Uterus (tissue), 4 donors: ENCODE measurements around the gene KIAA0513. TPM values are rescaled to one million over a fixed set of nuclear protein-coding genes. Genes with fewer than 3 reads are reported as not detected.

Experiments used
- DNase-seq, 2 donors: peaks; one replicate each; pipeline ENCODE4 v3.0.0-alpha.2; 2019 to 2020
- H3K27ac ChIP-seq, 2 donors: fragments of 200-600 bp; sonication (generic); 1 replicate in 1 of 2; 2 replicates in 1 of 2; pipeline ENCODE4 v1.5.1; 2016 to 2018
- H3K27me3 ChIP-seq, 2 donors: fragments of 200-600 bp; sonication (generic); one replicate each; pipeline ENCODE4 v1.5.1; 2018 to 2019; ENCODE audit warnings: control low read depth in 1 of 2
- H3K36me3 ChIP-seq, 2 donors: fragments of 200-600 bp; sonication (generic); one replicate each; pipeline ENCODE4 v1.5.1; 2019; ENCODE audit warnings: control low read depth in 1 of 2
- H3K4me1 ChIP-seq, 2 donors: fragments of 200-600 bp; sonication (generic); one replicate each; pipeline ENCODE4 v1.5.1; 2018 to 2019; ENCODE audit warnings: control low read depth in 1 of 2
- H3K4me3 ChIP-seq, 2 donors: fragments of 200-600 bp; sonication (generic); 1 replicate in 1 of 2; 2 replicates in 1 of 2; pipeline ENCODE4 v1.5.1; 2018 to 2019; ENCODE audit warnings: mild to moderate bottlenecking in 1 of 2
- H3K9me3 ChIP-seq, 2 donors: fragments of 200-600 bp; sonication (generic); one replicate each; pipeline ENCODE4 v1.5.1; 2019; ENCODE audit warnings: control low read depth in 1 of 2
- CTCF ChIP-seq, 4 experiments: fragments of 200-600 bp in 2 of 4; fragments of 450-650 bp in 2 of 4; sonication (generic) in 2 of 4; IDR thresholded peaks; one replicate each; pipeline ENCODE4 v1.5.1; 2016 to 2019; ENCODE audit warnings: antibody characterized with exemption in 4 of 4, mild to moderate bottlenecking in 2 of 4, moderate library complexity in 1 of 4
- POLR2A ChIP-seq, 2 donors: fragments of 450-650 bp; IDR thresholded peaks; one replicate each; pipeline ENCODE4 v1.6.1; 2016; ENCODE audit warnings: antibody characterized with exemption in 2 of 2, mild to moderate bottlenecking in 1 of 2, moderate library complexity in 1 of 2
- intact Hi-C: fragments of 100-400 bp; cut with DNase I; formaldehyde crosslinking; loops from one replicate; pipeline ENCODE4 v1.15.1; 2023; ENCODE audit warnings: low total_unique reads
- total RNA-seq, 4 donors: library from RNA; depleted of rRNA in 3 of 4; stranded (reverse); fragments of >200 nt in 3 of 4; gene quantifications; one replicate each; pipeline versions ENCODE4 v1.1.0 to v1.2.4, GENCODE V29; 2014 to 2023
- donor health status: DM: yes; HTN: yes; CAD: no.

Gene KIAA0513
- total RNA-seq, 4 donors from 2014 or later = 4.7 to 17.3 (median 9.4) TPM

- Histone ChIP-seq H3K27me3 (no peaks in the 10 kb centered on the region), H3K27ac (no peak overlapping the region), H3K36me3 (no peaks in the 10 kb centered on the region), H3K4me1 (peaks cover 0 to 6% of the 10 kb centered on the region in 2 donors), H3K4me3 (no peak overlapping the region), H3K9me3 (no peaks in the 10 kb centered on the region)
- intact Hi-C loops = no loop called here
- no peak for TF ChIP-seq CTCF (IDR thresholded peaks at IDR 0.05)
- TF ChIP-seq POLR2A (IDR thresholded peaks at IDR 0.05) = no peak
- no peak for DNase-seq
These were observed 31.3 kb downstream of the KIAA0513 start for GRCh38 chr16:85058909-85059308.

GRCh38 chr16:85061566-85061965, 34.0 kb downstream of the KIAA0513 start:
- no peak for TF ChIP-seq CTCF (IDR thresholded peaks at IDR 0.05)
- no peak for TF ChIP-seq POLR2A (IDR thresholded peaks at IDR 0.05)
- Histone ChIP-seq H3K27ac (no peak overlapping the region), H3K27me3 (no peaks in the 10 kb centered on the region), H3K9me3 (no peaks in the 10 kb centered on the region), H3K4me3 (no peak overlapping the region), H3K36me3 (no peaks in the 10 kb centered on the region), H3K4me1 (no peaks in the 10 kb centered on the region)
- no peak for DNase-seq
- intact Hi-C loops = no loop called here

- no peak for TF ChIP-seq CTCF (IDR thresholded peaks at IDR 0.05)
- no peak for TF ChIP-seq POLR2A (IDR thresholded peaks at IDR 0.05)
- Histone ChIP-seq H3K27ac (no peak overlapping the region), H3K9me3 (no peaks in the 10 kb centered on the region), H3K36me3 (no peaks in the 10 kb centered on the region), H3K27me3 (no peaks in the 10 kb centered on the region), H3K4me3 (no peak overlapping the region), H3K4me1 (no peaks in the 10 kb centered on the region)
- no peak for DNase-seq
- intact Hi-C loops = no loop called here
These were observed 34.7 kb downstream of the KIAA0513 start for GRCh38 chr16:85062323-85062722.

GRCh38 chr16:85062845-85063244, 35.2 kb downstream of the KIAA0513 start:
- no peaks in the 10 kb centered on the region for H3K9me3 ChIP-seq
- DNase-seq = no peak
- no peaks in the 10 kb centered on the region for H3K4me1 ChIP-seq
- no peak overlapping the region for H3K27ac ChIP-seq
- no peaks in the 10 kb centered on the region for H3K27me3 ChIP-seq
- intact Hi-C loops = no loop called here
- TF ChIP-seq CTCF (IDR thresholded peaks at IDR 0.05) (no peak), POLR2A (IDR thresholded peaks at IDR 0.05) (no peak)
- H3K4me3 ChIP-seq = no peak overlapping the region
- no peaks in the 10 kb centered on the region for H3K36me3 ChIP-seq

DNA sequence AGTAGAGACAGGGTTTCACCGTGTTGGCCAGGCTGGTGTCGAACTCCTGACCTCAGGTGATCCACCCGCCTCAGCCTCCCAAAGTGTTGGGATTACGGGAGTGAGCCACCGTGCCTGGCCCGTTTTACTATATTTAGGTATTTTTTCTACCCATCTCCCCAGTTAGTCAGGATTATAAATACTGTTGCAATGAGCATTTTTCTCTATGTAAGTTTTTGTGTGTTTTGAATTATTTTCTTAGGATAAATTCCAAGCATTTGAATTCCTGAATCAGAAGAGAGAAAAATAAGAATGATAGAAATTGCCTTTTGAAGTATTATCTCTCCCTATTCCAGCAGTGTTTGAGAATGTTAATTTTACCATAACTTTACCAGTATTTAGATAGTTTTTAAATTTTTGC, 36.6 kb downstream of the KIAA0513 start:
- Histone ChIP-seq H3K27me3 (no peaks in the 10 kb centered on the region), H3K4me3 (no peak overlapping the region), H3K9me3 (no peaks in the 10 kb centered on the region), H3K36me3 (no peaks in the 10 kb centered on the region), H3K4me1 (no peaks in the 10 kb centered on the region), H3K27ac (no peak overlapping the region)
- no peak for DNase-seq
- TF ChIP-seq POLR2A (IDR thresholded peaks at IDR 0.05) = no peak
- intact Hi-C loops = no loop called here

DNA sequence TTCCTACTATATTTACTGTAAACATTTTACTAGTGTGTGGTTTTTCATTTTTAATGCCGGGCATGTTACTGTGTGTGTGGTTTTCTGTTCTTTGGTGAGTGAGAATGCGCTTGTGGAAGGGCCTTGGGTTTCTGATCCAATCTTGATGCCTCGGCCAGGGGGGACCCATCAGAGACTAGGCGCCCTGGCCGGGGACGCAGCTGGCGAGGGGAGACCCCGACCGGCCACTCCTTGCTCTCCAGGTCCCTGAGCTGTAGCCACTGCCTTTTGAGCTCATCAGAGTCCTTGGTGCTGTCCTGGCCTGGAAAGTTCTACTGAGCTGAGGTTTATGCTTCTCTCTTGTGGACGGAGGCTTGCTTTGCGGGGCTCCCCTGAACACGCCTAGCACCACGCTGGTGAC, 37.5 kb downstream of the KIAA0513 start:
- Histone ChIP-seq H3K4me1 (no peaks in the 10 kb centered on the region), H3K27me3 (no peaks in the 10 kb centered on the region)
- intact Hi-C loops = no loop called here

More for the DNA sequence above, 37.5 kb downstream of the KIAA0513 start:
- no peak for TF ChIP-seq CTCF (IDR thresholded peaks at IDR 0.05)
- no peak for TF ChIP-seq POLR2A (IDR thresholded peaks at IDR 0.05)
- Histone ChIP-seq H3K4me3 (no peak overlapping the region), H3K9me3 (no peaks in the 10 kb centered on the region), H3K27ac (no peak overlapping the region), H3K36me3 (no peaks in the 10 kb centered on the region)
- no peak for DNase-seq
